GM21423 (cell line): ENCODE measurements around the gene STYXL1.

ENCODE experiments used
- ATAC-seq: cut with Tn5 transposase; IDR thresholded peaks from one replicate; pipeline ENCODE4 v1.9.1; 2021; ENCODE audit warnings: mild to moderate bottlenecking, moderate library complexity; ENCODE audit not compliant: unreplicated experiment

The STYXL1 gene

GRCh38 chr7:75960372-75960771 is 87.4 kb downstream of the STYXL1 start:
- no peak for ATAC-seq

GRCh38 chr7:75958802-75959543 is 88.8 kb downstream of the STYXL1 start:
- no peak for ATAC-seq

- ATAC-seq, result no peak
Observed at GRCh38 chr7:75957021-75957736, 90.6 kb downstream of the STYXL1 start.

- ATAC-seq, result no peak
Observed at GRCh38 chr7:75955331-75955955, 92.4 kb downstream of the STYXL1 start.

- no peak for ATAC-seq
Observed at GRCh38 chr7:75953931-75954330, 93.9 kb downstream of the STYXL1 start.

- no peak for ATAC-seq
Observed at GRCh38 chr7:75953431-75953830, 94.4 kb downstream of the STYXL1 start.

- no peak for ATAC-seq
Observed at GRCh38 chr7:75951506-75951905, 96.3 kb downstream of the STYXL1 start.

GRCh38 chr7:75950111-75950681 is 97.6 kb downstream of the STYXL1 start:
- no peak for ATAC-seq

- no peak for ATAC-seq
Observed at GRCh38 chr7:75948179-75948578, 99.6 kb downstream of the STYXL1 start.
